ENCODE results near the gene RPL29.

DNA sequence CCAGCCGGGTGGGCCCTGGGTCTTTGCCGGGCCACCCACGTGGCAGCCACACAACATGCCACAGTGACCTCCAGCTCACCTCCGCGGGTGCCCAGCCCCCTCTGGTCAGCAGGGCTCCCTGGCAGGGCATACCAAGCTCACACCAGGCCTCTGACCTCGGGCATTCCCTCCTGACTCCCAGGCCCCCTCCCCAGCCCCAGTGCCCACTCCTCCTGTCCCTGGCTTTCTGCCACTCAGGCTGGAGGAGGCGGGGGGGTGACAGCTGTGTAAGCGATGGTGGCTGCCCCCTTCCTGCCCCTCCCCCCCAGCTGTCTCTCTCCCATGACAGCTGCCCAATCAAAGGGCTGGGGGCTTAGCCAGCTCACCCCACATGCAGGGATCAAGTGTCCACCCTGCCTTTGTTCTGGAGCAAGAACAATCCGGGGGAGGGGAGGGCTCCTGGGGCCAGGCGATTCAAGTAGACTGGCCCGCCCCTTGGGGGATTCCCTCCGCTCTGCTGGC, 31.7 kb downstream of the RPL29 start:
- no peak for TF ChIP-seq YY1 (IDR thresholded peaks at IDR 0.05; ENCODE audit: insufficient read depth, insufficient replicate concordance, low read depth, low read length)
- no peak for TF ChIP-seq ZZZ3 (CRISPR knock-in tag; IDR thresholded peaks at IDR 0.05; ENCODE audit: borderline replicate concordance)
- TF ChIP-seq, protein P1, sequence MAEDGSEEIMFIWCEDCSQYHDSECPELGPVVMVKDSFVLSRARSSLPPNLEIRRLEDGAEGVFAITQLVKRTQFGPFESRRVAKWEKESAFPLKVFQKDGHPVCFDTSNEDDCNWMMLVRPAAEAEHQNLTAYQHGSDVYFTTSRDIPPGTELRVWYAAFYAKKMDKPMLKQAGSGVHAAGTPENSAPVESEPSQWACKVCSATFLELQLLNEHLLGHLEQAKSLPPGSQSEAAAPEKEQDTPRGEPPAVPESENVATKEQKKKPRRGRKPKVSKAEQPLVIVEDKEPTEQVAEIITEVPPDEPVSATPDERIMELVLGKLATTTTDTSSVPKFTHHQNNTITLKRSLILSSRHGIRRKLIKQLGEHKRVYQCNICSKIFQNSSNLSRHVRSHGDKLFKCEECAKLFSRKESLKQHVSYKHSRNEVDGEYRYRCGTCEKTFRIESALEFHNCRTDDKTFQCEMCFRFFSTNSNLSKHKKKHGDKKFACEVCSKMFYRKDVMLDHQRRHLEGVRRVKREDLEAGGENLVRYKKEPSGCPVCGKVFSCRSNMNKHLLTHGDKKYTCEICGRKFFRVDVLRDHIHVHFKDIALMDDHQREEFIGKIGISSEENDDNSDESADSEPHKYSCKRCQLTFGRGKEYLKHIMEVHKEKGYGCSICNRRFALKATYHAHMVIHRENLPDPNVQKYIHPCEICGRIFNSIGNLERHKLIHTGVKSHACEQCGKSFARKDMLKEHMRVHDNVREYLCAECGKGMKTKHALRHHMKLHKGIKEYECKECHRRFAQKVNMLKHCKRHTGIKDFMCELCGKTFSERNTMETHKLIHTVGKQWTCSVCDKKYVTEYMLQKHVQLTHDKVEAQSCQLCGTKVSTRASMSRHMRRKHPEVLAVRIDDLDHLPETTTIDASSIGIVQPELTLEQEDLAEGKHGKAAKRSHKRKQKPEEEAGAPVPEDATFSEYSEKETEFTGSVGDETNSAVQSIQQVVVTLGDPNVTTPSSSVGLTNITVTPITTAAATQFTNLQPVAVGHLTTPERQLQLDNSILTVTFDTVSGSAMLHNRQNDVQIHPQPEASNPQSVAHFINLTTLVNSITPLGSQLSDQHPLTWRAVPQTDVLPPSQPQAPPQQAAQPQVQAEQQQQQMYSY (CRISPR knock-in tag; IDR thresholded peaks at IDR 0.05), result no peak
- no peak for TF ChIP-seq CBX5 (CRISPR knock-in tag; IDR thresholded peaks at IDR 0.05; ENCODE audit: borderline replicate concordance)
- TF ChIP-seq, protein P2, sequence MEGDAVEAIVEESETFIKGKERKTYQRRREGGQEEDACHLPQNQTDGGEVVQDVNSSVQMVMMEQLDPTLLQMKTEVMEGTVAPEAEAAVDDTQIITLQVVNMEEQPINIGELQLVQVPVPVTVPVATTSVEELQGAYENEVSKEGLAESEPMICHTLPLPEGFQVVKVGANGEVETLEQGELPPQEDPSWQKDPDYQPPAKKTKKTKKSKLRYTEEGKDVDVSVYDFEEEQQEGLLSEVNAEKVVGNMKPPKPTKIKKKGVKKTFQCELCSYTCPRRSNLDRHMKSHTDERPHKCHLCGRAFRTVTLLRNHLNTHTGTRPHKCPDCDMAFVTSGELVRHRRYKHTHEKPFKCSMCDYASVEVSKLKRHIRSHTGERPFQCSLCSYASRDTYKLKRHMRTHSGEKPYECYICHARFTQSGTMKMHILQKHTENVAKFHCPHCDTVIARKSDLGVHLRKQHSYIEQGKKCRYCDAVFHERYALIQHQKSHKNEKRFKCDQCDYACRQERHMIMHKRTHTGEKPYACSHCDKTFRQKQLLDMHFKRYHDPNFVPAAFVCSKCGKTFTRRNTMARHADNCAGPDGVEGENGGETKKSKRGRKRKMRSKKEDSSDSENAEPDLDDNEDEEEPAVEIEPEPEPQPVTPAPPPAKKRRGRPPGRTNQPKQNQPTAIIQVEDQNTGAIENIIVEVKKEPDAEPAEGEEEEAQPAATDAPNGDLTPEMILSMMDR (CRISPR knock-in tag; IDR thresholded peaks at IDR 0.05), result no peak
- TF ChIP-seq NBN (conservative IDR thresholded peaks at IDR 0.05), result no peak
- no peak for TF ChIP-seq ZNF724P (CRISPR knock-in tag; IDR thresholded peaks at IDR 0.05; ENCODE audit: borderline replicate concordance)
- TF ChIP-seq ZKSCAN1 (IDR thresholded peaks at IDR 0.05; ENCODE audit: low read length), result no peak
- no peak for TF ChIP-seq MYC (CRISPR knock-in tag; IDR thresholded peaks at IDR 0.05; ENCODE audit: borderline replicate concordance)
- TF ChIP-seq ZNF136 (CRISPR knock-in tag; IDR thresholded peaks at IDR 0.05; ENCODE audit: low read depth), result no peak
- TF ChIP-seq RAD21 (CRISPR knock-in tag; IDR thresholded peaks at IDR 0.05), result no peak
- no peak for TF ChIP-seq ZNF570 (CRISPR knock-in tag; IDR thresholded peaks at IDR 0.05; ENCODE audit: borderline replicate concordance)

Data from HepG2 (cell line).